Peyer's patch (tissue), 4 donors: ENCODE results near the gene FYB1.

ENCODE experiments used
- CTCF ChIP-seq, 6 experiments: fragments of 450-650 bp in 4 of 6; fragments of 200-600 bp in 2 of 6; sonication (generic) in 1 of 6; IDR thresholded peaks; one replicate each; pipeline ENCODE4 v1.5.1; 2017 to 2019; ENCODE audit warnings: antibody characterized with exemption in 6 of 6, mild to moderate bottlenecking in 3 of 6, moderate library complexity in 1 of 6
- POLR2A ChIP-seq, 2 donors: fragments of 450-650 bp; IDR thresholded peaks; one replicate each; pipeline ENCODE4 v1.5.1; 2017; ENCODE audit warnings: antibody characterized with exemption in 2 of 2, mild to moderate bottlenecking in 2 of 2, moderate library complexity in 2 of 2

GRCh38 chr5:39131210-39132127 is 87.9 kb downstream of the FYB1 start:
- TF ChIP-seq CTCF (IDR thresholded peaks at IDR 0.05) (no peak), POLR2A (IDR thresholded peaks at IDR 0.05) (no peak)
